ENCODE measurements around the gene CSK. TPM values are rescaled to one million over a fixed set of nuclear protein-coding genes. Genes with fewer than 3 reads are reported as not detected.

The CSK gene
- total RNA-seq, 2 experiments from 2014 or later, result 112 to 355 TPM

DNA sequence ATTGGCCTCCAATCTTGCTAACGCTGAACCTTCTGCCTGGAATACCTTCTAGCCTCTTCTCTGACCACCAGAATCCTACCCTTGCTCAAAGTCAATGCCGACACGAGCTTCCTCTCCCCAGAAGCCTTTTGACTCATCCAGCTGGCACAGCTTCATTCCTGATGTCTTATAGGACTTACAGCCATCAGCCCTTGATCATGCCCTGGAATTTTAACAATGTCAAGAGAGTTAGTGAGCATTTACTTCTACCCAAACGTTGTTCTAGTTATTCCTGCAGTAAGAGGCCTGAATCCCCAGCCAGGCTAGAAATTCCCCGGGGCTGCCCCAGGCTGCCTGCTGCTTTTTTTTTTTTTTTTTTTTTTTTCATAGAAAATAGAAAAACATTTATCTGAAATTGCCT is 29.3 kb upstream of the CSK start:
- Histone ChIP-seq H2AFZ (ENCODE audit: low read length) (no peak overlapping the region), H3K4me3 (ENCODE audit: low read depth, low read length, poor library complexity, severe bottlenecking) (no peak overlapping the region), H3K36me3 (ENCODE audit: insufficient read depth, low read length) (no peaks in the 10 kb centered on the region), H4K20me1 (ENCODE audit: insufficient read depth, low read length) (no peaks in the 10 kb centered on the region), H3K4me2 (ENCODE audit: low read length) (no peak overlapping the region), H3K79me2 (ENCODE audit: insufficient read depth, low read depth, low read length) (no peaks in the 10 kb centered on the region), H3K9me2 (ENCODE audit: insufficient read depth, low read length) (no peaks in the 10 kb centered on the region), H3K4me1 (ENCODE audit: insufficient read depth, low read length, poor library complexity, severe bottlenecking) (no peaks in the 10 kb centered on the region), H3K9me3 (ENCODE audit: low read length) (no peaks in the 10 kb centered on the region), H3K27ac (ENCODE audit: low read depth, low read length, poor library complexity, severe bottlenecking) (no peak overlapping the region)
- CTCF ChIA-PET (ENCODE audit: unreplicated experiment), result no interaction called here
- no TSS peak for BruUV-seq (replicated peaks)
- TF ChIP-seq, protein P1, sequence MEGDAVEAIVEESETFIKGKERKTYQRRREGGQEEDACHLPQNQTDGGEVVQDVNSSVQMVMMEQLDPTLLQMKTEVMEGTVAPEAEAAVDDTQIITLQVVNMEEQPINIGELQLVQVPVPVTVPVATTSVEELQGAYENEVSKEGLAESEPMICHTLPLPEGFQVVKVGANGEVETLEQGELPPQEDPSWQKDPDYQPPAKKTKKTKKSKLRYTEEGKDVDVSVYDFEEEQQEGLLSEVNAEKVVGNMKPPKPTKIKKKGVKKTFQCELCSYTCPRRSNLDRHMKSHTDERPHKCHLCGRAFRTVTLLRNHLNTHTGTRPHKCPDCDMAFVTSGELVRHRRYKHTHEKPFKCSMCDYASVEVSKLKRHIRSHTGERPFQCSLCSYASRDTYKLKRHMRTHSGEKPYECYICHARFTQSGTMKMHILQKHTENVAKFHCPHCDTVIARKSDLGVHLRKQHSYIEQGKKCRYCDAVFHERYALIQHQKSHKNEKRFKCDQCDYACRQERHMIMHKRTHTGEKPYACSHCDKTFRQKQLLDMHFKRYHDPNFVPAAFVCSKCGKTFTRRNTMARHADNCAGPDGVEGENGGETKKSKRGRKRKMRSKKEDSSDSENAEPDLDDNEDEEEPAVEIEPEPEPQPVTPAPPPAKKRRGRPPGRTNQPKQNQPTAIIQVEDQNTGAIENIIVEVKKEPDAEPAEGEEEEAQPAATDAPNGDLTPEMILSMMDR (conservative IDR thresholded peaks at IDR 0.05; ENCODE audit: low read length), result no peak
- TF ChIP-seq EZH2phosphoT487 (IDR thresholded peaks at IDR 0.05; ENCODE audit: borderline replicate concordance, low read depth, low read length), result no peak
- intact Hi-C loops (cut with micrococcal nuclease; ENCODE audit: unreplicated experiment), result no loop called here
- POLR2A ChIA-PET, result no interaction called here
- DNase-seq (ENCODE audit: low spot score), result no peak

DNA sequence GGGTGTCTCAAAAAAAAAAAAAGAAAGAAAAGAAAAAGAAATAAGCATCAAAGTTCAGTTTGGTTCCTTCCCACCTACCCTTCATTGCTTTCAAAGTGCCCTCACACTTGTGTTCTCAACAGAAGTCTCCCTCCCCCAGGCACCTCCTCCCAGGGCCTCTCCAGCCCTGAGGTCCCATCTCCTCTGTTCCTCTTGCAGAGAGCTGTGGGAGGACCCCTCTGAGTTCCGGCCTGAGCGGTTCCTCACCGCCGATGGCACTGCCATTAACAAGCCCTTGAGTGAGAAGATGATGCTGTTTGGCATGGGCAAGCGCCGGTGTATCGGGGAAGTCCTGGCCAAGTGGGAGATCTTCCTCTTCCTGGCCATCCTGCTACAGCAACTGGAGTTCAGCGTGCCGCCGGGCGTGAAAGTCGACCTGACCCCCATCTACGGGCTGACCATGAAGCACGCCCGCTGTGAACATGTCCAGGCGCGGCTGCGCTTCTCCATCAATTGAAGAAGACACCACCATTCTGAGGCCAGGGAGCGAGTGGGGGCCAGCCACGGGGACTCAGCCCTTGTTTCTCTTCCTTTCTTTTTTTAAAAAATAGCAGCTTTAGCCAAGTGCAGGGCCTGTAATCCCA is 27.2 kb upstream of the CSK start:
- no peak for TF ChIP-seq EZH2phosphoT487 (IDR thresholded peaks at IDR 0.05; ENCODE audit: borderline replicate concordance, low read depth, low read length)
- TF ChIP-seq, protein P1 (conservative IDR thresholded peaks at IDR 0.05; ENCODE audit: low read length), result no peak
- Histone ChIP-seq H3K9me2 (ENCODE audit: insufficient read depth, low read length) (no peaks in the 10 kb centered on the region), H2AFZ (ENCODE audit: low read length) (no peak overlapping the region), H3K4me2 (ENCODE audit: low read length) (no peak overlapping the region), H4K20me1 (ENCODE audit: insufficient read depth, low read length) (no peaks in the 10 kb centered on the region), H3K27ac (ENCODE audit: low read depth, low read length, poor library complexity, severe bottlenecking) (no peak overlapping the region), H3K36me3 (ENCODE audit: insufficient read depth, low read length) (no peaks in the 10 kb centered on the region), H3K4me3 (ENCODE audit: low read depth, low read length, poor library complexity, severe bottlenecking) (no peak overlapping the region), H3K4me1 (ENCODE audit: insufficient read depth, low read length, poor library complexity, severe bottlenecking) (no peaks in the 10 kb centered on the region), H3K79me2 (ENCODE audit: insufficient read depth, low read depth, low read length) (no peaks in the 10 kb centered on the region), H3K9me3 (ENCODE audit: low read length) (no peaks in the 10 kb centered on the region)
- BruUV-seq (replicated peaks), result no TSS peak
- intact Hi-C loops (cut with micrococcal nuclease; ENCODE audit: unreplicated experiment), result no loop called here
- no peak for DNase-seq (ENCODE audit: low spot score)
- CTCF ChIA-PET (ENCODE audit: unreplicated experiment), result interaction anchor here (0.7 kb wide), 1 partner anchor 256 kb away, joined by 3 read pairs; no protein-coding TSS in a partner anchor
- POLR2A ChIA-PET, result interaction anchor here (0.6 kb wide), 1 partner anchor 13 kb away, joined by 3 read pairs; no protein-coding TSS in a partner anchor

DNA sequence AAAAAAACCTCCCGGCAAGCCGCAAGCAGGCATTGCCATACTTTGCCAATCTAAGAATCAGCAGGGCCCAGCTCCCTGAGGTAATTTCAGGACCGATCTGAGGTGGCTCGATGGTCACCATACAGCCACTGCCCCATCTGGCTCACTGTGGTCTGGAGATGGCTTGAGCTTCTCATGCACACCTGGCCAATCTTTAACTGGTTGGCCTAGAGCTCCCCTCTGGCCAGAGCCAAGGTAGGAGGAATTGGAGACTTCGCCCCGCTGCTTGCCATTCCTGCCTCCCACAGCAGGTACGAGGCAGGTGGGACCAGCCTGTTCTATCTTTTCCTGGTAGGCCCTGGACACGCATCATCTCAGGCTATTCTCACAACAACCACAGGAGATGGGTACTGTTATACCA is 23.1 kb upstream of the CSK start:
- TF ChIP-seq EZH2phosphoT487 (IDR thresholded peaks at IDR 0.05; ENCODE audit: borderline replicate concordance, low read depth, low read length), result no peak
- TF ChIP-seq, protein P1 (conservative IDR thresholded peaks at IDR 0.05; ENCODE audit: low read length), result no peak
- no TSS peak for BruUV-seq (replicated peaks)
- ChIA-PET POLR2A (no interaction called here), CTCF (ENCODE audit: unreplicated experiment) (interaction anchor here (0.7 kb wide), 1 partner anchor 677 kb away, joined by 3 read pairs; no protein-coding TSS in a partner anchor)
- Histone ChIP-seq H2AFZ (ENCODE audit: low read length) (no peak overlapping the region), H3K9me2 (ENCODE audit: insufficient read depth, low read length) (no peaks in the 10 kb centered on the region), H3K27ac (ENCODE audit: low read depth, low read length, poor library complexity, severe bottlenecking) (no peak overlapping the region), H4K20me1 (ENCODE audit: insufficient read depth, low read length) (no peaks in the 10 kb centered on the region), H3K4me2 (ENCODE audit: low read length) (no peak overlapping the region), H3K4me3 (ENCODE audit: low read depth, low read length, poor library complexity, severe bottlenecking) (no peak overlapping the region), H3K4me1 (ENCODE audit: insufficient read depth, low read length, poor library complexity, severe bottlenecking) (no peaks in the 10 kb centered on the region), H3K36me3 (ENCODE audit: insufficient read depth, low read length) (no peaks in the 10 kb centered on the region), H3K79me2 (ENCODE audit: insufficient read depth, low read depth, low read length) (no peaks in the 10 kb centered on the region), H3K9me3 (ENCODE audit: low read length) (no peaks in the 10 kb centered on the region)
- no peak for DNase-seq (ENCODE audit: low spot score)
- intact Hi-C loops (cut with micrococcal nuclease; ENCODE audit: unreplicated experiment), result no loop called here

All from OCI-LY7 (cell line).